ENCODE measurements around the gene AGRN. TPM values are rescaled to one million over a fixed set of nuclear protein-coding genes. Genes with fewer than 3 reads are reported as not detected.

Gene AGRN
- polyA plus RNA-seq, 1 experiment, result 28.3 TPM

GRCh38 chr1:1019122-1019999 is 559 bp upstream of the AGRN start:
- peak; percentile 37 for DNase-seq (ENCODE audit: low read depth, low spot score)
- CTCF ChIA-PET, result interaction anchor here (0.6 to 1.4 kb wide), 6 partner anchors 9 to 44 kb away, joined by 3 to 11 read pairs (median 3); no protein-coding TSS in a partner anchor

GRCh38 chr1:1020415-1021009 is 592 bp downstream of the AGRN start:
- DNase-seq (ENCODE audit: low read depth, low spot score), result no peak
- POLR2A ChIA-PET, result interaction anchor here (0.7 kb wide), 1 partner anchor 61 kb away, joined by 3 read pairs; the partner anchor contains the start of gene NOC2L
- H3K9me3 ChIP-seq (ENCODE audit: control insufficient read depth, insufficient read depth, low read length), result no peaks in the 10 kb centered on the region; the same call in 1 of the 2 replicates
- H3K4me3 ChIP-seq (ENCODE audit: low read depth, low read length), result peak overlapping the region; percentile 66
- TF ChIP-seq CTCF (IDR thresholded peaks at IDR 0.05; ENCODE audit: low read depth, low read length), result no peak
- H3K27ac ChIP-seq (ENCODE audit: low read depth, low read length), result no peak overlapping the region
- CTCF ChIA-PET, result interaction anchor here (0.6 kb wide), 1 partner anchor 18 kb away, joined by 9 read pairs; no protein-coding TSS in a partner anchor
- no peaks in the 10 kb centered on the region for H3K27me3 ChIP-seq (ENCODE audit: control insufficient read depth, insufficient read depth, low read length)

More at GRCh38 chr1:1019122-1019999, 559 bp upstream of the AGRN start:
- Histone ChIP-seq H3K4me3 (ENCODE audit: low read depth, low read length) (peak overlapping the region; percentile 57), H3K27me3 (ENCODE audit: control insufficient read depth, insufficient read depth, low read length) (no peaks in the 10 kb centered on the region), H3K9me3 (ENCODE audit: control insufficient read depth, insufficient read depth, low read length) (peaks cover under 1% of the 10 kb centered on the region; the same call in 1 of the 2 replicates), H3K27ac (ENCODE audit: low read depth, low read length) (no peak overlapping the region)
- peak; percentile 44 for TF ChIP-seq CTCF (IDR thresholded peaks at IDR 0.05; ENCODE audit: low read depth, low read length)
- POLR2A ChIA-PET, result interaction anchor here (0.7 to 1.1 kb wide), 4 partner anchors 13 to 245 kb away, joined by 3 to 5 read pairs (median 4); no protein-coding TSS in a partner anchor

GRCh38 chr1:1021010-1021919 is 1.3 kb downstream of the AGRN start:
- no peak for TF ChIP-seq CTCF (IDR thresholded peaks at IDR 0.05; ENCODE audit: low read depth, low read length)
- peak overlapping the region; percentile 66 for H3K4me3 ChIP-seq (ENCODE audit: low read depth, low read length)
- ChIA-PET CTCF (interaction anchor here (0.6 kb wide), 1 partner anchor 79 kb away, joined by 3 read pairs; no protein-coding TSS in a partner anchor), POLR2A (interaction anchor here (0.7 to 1.4 kb wide), 3 partner anchors 20 to 110 kb away, joined by 3 to 6 read pairs (median 4); no protein-coding TSS in a partner anchor)
- H3K9me3 ChIP-seq (ENCODE audit: control insufficient read depth, insufficient read depth, low read length), result no peaks in the 10 kb centered on the region; the same call in 1 of the 2 replicates
- no peaks in the 10 kb centered on the region for H3K27me3 ChIP-seq (ENCODE audit: control insufficient read depth, insufficient read depth, low read length)
- DNase-seq (ENCODE audit: low read depth, low spot score), result peak; percentile 15
- peak overlapping the region; percentile 52 for H3K27ac ChIP-seq (ENCODE audit: low read depth, low read length)

- ChIA-PET CTCF (interaction anchor here (0.6 kb wide), 1 partner anchor 80 kb away, joined by 3 read pairs; no protein-coding TSS in a partner anchor), POLR2A (interaction anchor here (0.7 to 1.4 kb wide), 3 partner anchors 20 to 110 kb away, joined by 3 to 6 read pairs (median 4); no protein-coding TSS in a partner anchor)
- no peaks in the 10 kb centered on the region for H3K27me3 ChIP-seq (ENCODE audit: control insufficient read depth, insufficient read depth, low read length)
- no peaks in the 10 kb centered on the region; the same call in 1 of the 2 replicates for H3K9me3 ChIP-seq (ENCODE audit: control insufficient read depth, insufficient read depth, low read length)
- H3K27ac ChIP-seq (ENCODE audit: low read depth, low read length), result no peak overlapping the region
- no peak for DNase-seq (ENCODE audit: low read depth, low spot score)
- no peak for TF ChIP-seq CTCF (IDR thresholded peaks at IDR 0.05; ENCODE audit: low read depth, low read length)
- H3K4me3 ChIP-seq (ENCODE audit: low read depth, low read length), result peak overlapping the region; percentile 66
Observed at GRCh38 chr1:1021920-1022259, 2.0 kb downstream of the AGRN start.
